HG02938 (cell line): ENCODE results near the gene RNF43.

ENCODE experiments used
- ATAC-seq: cut with Tn5 transposase; IDR thresholded peaks from one replicate; pipeline ENCODE4 v1.9.1; 2021; ENCODE audit warnings: mild to moderate bottlenecking, moderate library complexity; ENCODE audit not compliant: unreplicated experiment

RNF43 gene

GRCh38 chr17:58382872-58383242 is 34.5 kb downstream of the RNF43 start:
- ATAC-seq: no peak

DNA sequence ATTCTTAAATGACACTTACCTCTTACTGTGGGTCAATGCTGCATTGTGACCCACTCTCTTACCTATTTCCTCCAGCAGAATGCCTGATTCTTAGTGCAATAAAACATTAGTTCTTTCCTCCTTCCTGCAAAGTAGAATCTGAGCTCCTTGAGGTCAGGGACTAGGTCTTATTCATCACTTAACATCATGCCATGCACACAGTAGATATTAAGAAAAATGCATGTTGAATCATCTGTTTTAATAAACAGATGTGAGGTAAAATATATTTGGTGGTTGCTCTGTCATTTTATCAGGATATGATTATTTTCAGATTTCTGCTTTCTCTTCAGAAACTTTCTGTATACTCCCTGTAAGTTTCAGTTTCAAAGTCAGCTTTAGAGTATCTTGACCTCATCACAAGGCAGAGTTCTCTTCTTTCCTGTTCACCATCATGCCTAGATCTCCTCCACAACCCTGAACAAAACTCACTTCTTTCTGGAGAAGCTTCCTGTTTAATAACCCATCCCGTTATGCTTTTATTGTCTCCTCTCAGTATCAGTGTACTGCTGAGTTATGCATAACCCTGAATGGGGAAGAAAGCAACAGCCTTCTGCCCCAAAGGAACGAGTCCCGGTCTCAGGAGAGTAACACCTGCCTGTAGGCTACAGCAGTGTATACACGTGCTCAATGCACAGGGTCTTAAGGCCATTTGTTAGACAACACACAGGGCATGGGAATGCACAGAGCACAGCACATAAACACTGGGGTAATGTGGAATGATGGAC is 35.0 kb downstream of the RNF43 start:
- ATAC-seq: no peak

GRCh38 chr17:58381124-58382035 is 36.0 kb downstream of the RNF43 start:
- ATAC-seq: no peak

- ATAC-seq: no peak
Measured at GRCh38 chr17:58380207-58381123, 36.9 kb downstream of the RNF43 start.

DNA sequence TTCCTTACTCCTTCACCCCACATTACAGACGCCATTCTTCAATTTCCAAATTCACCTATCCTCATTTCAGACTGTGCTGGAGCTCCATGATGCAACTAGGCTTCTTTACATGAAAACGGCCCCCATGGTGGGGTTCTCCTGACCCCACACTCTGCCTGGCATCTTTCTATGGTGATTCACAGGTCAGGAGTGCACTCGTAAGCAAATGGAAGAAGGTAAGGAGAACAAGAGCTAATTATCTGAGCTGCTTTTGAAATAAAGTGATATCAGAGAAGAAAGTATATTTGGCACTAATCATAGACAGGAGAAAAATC is 37.9 kb downstream of the RNF43 start:
- no peak for ATAC-seq

GRCh38 chr17:58378733-58379510 is 38.4 kb downstream of the RNF43 start:
- no peak for ATAC-seq

- no peak for ATAC-seq
Measured at GRCh38 chr17:58377661-58378060, 39.7 kb downstream of the RNF43 start.

GRCh38 chr17:58377093-58377601 is 40.2 kb downstream of the RNF43 start:
- ATAC-seq: no peak

GRCh38 chr17:58376472-58377000 is 40.8 kb downstream of the RNF43 start:
- ATAC-seq: no peak

- ATAC-seq: no peak
Measured at GRCh38 chr17:58375811-58376210, 41.5 kb downstream of the RNF43 start.

DNA sequence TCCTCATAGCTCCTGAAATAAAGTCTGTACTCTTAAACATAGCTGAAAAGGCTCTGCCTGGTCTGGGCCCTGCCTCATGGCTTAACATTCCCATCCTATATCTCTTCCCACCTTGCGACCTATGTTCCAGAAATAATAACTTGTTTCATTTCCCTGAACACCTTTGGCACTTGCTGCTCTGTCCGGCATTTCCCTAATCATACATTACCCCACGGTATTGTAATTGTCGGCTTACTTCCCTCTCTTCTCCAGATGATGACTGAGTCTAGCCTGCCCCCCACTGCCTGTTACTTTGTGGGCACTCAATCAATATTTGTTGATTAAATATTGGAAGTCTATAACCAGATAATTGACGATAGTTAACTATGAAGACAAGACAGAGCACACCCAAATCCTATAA is 42.1 kb downstream of the RNF43 start:
- no peak for ATAC-seq

- no peak for ATAC-seq
Measured at GRCh38 chr17:58373923-58374322, 43.4 kb downstream of the RNF43 start.

DNA sequence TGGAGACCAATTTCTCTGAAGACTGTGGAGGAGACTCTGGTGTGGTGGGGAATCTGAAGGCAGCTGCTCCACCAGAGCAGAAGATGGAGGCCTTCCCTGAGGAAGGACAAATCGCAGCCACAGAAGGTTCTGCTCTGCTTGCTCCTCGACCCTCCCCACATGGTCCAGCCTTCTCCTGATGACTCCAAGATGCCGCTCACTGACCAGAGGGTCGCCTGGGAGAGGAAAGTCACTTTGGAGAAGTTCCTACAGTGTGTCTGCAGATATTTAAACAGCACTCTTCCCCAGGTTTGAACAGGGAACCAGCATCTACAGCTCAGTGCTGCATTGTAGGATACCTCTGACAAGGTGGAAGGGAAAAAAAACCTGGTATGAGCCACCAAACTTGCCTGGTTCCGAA is 44.3 kb downstream of the RNF43 start:
- ATAC-seq: no peak

GRCh38 chr17:58371300-58371950 is 45.9 kb downstream of the RNF43 start:
- ATAC-seq: no peak

GRCh38 chr17:58370716-58371115 is 46.6 kb downstream of the RNF43 start:
- ATAC-seq: no peak

GRCh38 chr17:58370309-58370708 is 47.0 kb downstream of the RNF43 start:
- no peak for ATAC-seq

- no peak for ATAC-seq
Measured at GRCh38 chr17:58369214-58370031, 47.9 kb downstream of the RNF43 start.

DNA sequence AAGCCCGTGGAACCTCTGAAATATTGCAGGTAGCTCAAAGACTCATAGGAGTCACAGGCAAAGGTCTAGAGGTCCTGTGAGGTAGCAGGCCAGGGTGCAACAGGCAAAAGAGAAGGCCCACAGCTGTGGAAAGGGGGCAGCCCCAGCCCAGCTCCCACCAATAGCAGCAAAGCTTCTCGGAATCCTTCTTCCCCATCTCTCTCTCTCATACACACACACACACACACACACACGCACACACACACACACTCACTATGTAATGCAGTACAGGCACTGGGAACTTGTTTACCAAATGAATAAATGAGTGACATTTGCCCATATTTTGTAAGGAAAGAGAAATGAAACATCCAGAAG is 48.5 kb downstream of the RNF43 start:
- no peak for ATAC-seq
